GM21717 (cell line): ENCODE results near the gene RAB10.
A peak's percentile ranks its signal among the peaks of the same experiment; 100 is the strongest.
"Not testable (repeated sequence)": the region's sequence is repeated elsewhere in the genome, so short reads cannot be mapped to it uniquely, and the experiment has no call there.

Experiments
- ATAC-seq: cut with Tn5 transposase; IDR thresholded peaks from one replicate; pipeline ENCODE4 v1.9.1; 2021; ENCODE audit warnings: mild to moderate bottlenecking, moderate library complexity; ENCODE audit not compliant: unreplicated experiment

Gene RAB10

GRCh38 chr2:26016012-26016705 lies 17.7 kb upstream of the RAB10 start:
- ATAC-seq: no peak

DNA sequence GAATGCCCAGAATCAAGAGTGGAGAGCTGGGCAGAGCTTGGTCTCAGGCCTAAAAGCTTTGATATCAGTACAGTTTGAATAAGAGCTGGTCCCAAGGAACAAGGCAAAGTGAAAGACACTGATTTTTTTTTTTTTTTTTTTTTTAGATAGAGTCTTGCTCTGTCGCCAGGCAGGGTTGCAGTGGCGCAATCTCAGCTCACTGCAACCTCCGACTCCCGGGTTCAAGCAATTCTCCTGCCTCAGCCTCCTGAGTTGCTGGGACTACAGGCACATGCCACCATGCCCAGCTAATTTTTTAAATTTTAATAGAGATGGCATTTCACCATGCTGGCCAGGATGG lies 17.2 kb upstream of the RAB10 start:
- not testable (repeated sequence) for ATAC-seq

DNA sequence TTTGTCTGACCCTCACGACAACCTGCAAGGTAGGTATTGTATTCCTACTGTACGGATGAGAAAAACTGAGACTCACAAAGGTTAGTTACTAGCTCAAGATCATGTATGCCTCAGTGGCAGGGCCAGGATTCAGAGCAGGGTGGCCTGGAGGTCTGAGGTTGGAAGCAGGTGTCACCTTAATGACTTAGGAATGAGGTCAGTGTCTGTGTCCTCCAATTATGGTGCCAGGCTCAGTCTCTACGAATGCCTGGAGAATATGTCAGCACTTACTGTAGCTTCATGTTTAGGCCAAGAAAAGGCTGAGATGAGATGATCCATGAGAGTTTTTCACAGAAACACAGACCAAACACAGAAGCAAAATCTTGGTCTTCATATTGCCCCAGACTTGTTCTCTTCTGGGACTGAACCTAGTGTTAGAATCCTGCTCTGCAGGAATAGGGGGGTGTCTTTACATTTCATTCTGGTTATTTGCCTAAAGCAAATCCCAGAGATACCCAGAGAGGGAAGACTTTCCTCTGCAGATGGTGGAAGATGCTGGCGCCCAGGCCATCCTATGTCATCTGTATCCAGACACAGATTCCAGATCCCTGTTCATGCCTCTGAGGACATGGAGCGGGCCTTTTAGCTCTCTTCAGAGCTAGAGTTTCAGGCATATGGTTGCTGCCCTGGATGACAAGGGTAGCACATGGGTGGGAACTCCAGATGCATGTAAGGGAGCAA lies 16.3 kb upstream of the RAB10 start:
- ATAC-seq: peak; percentile 17

GRCh38 chr2:26018184-26019055 lies 15.5 kb upstream of the RAB10 start:
- peak; percentile 66 for ATAC-seq

GRCh38 chr2:26020231-26020640 lies 13.6 kb upstream of the RAB10 start:
- no peak for ATAC-seq

DNA sequence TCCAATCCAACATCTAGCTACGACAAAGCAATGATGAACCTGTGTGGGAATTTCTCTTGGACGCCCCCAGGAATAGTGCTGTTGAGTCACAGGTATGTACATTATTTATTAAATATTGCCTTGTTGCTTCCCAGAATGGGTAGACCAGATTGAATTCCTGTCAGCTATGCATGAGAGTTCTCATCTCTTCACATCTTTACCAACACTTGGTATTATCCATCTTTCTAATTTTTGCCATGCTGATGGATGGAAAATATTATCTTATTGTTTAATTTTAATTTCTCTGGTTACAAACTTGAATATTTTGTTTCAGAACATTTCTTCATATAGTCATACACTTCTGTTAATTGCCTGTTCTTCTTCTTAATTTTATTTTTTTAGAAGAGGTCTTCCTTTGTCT lies 9.6 kb upstream of the RAB10 start:
- no peak for ATAC-seq

GRCh38 chr2:26025509-26025908 lies 8.4 kb upstream of the RAB10 start:
- ATAC-seq: no peak

DNA sequence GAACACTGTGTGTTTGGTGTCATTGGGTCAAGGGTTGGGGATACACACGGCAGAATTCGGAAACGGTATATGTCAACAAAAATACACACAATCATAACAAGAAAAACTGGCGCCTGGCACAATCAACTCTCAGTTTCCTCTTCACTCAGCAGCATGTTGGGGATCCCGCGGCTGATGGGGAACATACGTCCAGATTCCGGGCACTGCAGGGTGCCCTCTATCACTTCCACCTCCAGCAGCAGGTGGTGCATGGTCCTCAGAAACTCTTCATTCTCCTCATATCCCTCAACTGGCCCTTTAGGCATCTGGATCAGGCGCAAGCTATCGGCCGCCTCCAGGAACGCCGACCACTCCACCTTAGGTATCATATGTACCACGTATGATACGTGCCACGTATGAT lies 5.8 kb upstream of the RAB10 start:
- not testable (repeated sequence) for ATAC-seq

DNA sequence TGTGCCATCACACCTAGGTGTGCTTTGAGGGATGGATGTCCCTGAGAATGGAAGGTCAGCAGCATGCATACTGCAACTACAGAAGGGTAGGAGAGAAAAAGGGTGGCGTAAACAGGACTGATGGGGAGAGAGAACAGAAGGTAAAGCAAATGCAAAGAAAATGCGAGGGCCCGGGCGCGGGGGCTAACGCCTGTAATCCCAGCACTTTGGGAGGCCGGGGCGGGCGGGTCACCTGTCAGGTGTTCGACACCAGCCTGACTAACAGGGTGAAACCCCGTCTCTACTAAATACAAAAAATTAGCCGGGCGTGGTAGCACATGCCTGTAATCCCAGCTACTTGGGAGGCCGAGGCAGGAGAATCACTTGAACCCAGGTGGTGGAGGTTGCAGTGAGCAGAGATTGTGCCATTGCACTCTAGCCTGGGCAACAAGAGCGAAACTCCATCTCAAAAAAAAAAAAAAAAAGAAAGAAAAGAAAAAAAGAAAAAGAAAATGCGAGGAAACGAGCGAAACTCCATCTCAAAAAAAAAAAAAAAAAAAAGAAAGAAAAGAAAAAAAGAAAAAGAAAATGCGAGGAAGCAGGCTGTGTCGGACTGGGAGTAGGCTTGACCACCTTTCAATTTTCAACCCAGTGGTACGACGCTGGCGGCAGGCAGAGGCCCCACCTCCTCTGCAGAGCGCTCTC lies 1.2 kb upstream of the RAB10 start:
- peak; percentile 14 for ATAC-seq

DNA sequence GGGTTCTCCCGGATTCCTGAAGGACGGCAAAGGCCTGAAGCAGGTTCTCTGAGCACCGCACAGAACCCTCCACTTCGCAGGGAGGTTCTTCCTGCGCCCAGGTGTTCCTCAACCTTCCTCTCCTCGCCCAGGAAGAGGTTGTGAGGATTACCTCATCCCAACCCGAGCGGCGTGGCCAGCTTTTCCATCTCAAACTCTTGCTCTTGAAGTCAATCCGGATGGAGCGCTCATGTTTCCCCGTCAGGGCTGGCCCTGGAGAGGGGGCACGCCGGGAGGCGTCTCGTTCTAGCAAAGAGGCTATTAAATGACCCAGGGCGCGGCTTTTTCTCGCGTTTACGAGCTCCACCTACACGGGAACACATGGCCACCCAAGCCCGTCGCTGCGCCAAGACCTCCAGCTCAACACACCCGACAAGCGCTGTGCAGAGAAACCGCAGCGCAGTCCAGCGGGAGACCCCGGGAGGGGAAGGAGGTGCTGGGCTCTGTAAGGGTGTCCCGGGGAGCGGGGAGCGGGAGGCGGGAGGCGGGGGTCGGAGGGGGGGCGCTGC lies 540 bp upstream of the RAB10 start:
- peak; percentile 32 for ATAC-seq

- ATAC-seq: no peak
These were observed 731 bp downstream of the RAB10 start for GRCh38 chr2:26034637-26034992.

DNA sequence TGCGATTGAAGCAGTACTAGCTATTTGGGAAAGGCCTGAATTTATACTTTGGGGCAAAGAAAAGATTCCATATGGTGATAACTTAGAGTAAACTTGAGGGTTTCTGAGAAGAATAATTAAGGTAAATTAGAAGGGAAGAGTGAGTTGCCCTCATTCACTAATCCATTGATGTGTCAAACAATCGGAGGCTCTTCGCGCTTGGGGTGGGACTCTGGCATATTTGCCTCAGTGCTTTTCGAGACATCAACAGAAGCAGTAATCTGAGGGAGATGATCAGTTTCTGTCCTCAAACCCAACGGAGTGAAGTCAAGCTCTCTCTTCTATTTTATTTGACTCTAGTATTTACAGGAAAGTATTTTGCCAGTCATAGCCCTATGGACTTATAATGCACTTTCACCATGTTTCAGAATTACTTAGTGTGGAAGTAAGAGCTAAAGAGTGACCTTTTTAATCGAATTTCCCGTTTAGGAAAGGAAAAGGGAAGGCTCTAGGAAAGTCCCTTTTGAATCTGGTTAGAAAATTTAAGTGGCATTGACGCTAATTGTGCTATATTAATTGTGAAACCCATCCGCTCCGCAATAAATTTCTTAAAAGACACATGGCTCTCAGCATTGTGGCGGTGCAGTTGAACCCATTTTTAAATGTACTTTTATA lies 1.3 kb downstream of the RAB10 start:
- ATAC-seq: no peak

DNA sequence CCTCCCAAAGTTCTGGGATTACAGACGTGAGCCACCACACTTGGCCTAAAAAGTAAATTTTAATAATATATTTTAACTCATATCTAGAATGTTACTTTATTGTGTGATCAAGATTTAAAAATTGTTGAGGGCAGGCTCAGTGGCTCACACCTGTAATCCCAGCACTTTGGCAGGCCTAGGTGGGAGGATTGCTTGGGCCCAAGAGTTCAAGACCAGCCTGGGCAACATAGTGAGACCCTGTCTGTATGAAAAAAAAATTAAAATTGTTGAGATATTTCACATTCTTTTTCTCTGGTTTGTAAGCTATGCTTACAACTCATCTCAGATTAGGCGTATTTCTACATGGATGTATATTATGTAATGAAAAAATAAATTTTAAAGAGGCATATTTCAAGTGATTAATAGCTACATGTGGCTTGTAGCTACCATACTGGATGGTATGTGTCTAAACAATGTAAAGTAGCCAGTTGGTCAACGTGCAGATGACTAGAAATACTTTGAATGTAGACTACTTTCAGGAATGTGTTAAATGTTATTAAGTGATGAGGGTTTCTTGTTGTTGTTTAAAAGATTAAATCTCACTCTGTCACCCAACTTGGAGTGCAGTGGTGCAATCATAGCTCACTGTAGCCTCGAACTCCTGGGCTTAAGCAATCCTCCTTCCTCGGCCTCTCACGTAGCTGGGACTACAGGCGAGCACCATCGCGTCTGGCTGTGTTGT lies 5.9 kb downstream of the RAB10 start:
- ATAC-seq: no peak

- no peak for ATAC-seq
These were observed 9.2 kb downstream of the RAB10 start for GRCh38 chr2:26043109-26043508.

- ATAC-seq: peak; percentile 50
These were observed 10.2 kb downstream of the RAB10 start for GRCh38 chr2:26043862-26044696.

DNA sequence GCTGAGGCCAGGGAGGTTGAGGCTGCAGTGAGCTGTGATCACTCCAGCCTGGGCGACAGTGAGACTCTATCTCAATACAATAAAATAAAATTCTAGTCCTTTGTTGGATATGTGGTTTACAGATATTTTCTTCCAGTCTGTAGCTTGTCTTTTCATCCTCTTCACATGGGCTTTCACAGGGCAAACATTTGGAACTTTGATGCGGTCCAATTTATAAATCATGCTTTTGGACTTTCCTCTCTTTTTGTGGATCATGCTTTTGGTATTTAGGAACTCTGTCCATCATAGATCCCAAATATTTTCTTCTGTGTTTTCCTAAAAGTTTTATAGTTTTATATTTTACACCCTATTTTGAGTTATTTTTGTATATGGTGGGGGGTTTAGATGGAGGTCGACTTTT lies 14.9 kb downstream of the RAB10 start:
- ATAC-seq: no peak

DNA sequence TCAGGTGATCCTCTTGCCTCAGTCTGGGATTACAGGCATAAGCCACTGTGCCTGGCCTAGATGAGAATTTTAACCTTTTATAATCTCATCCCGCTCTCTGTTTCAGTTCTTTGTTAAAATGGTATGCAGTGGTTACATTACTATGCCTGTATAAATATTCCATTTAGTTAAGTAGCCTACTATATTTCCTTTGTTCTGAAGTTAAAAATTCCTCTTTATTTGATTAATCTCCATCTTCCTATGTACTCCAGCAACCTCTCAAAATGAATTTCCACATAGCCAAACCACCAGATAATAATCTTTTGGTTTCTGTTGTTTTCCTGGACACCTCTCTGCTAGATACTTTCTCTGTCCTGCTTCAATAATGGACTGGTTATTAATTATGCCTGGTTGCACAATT lies 15.8 kb downstream of the RAB10 start:
- ATAC-seq: no peak

DNA sequence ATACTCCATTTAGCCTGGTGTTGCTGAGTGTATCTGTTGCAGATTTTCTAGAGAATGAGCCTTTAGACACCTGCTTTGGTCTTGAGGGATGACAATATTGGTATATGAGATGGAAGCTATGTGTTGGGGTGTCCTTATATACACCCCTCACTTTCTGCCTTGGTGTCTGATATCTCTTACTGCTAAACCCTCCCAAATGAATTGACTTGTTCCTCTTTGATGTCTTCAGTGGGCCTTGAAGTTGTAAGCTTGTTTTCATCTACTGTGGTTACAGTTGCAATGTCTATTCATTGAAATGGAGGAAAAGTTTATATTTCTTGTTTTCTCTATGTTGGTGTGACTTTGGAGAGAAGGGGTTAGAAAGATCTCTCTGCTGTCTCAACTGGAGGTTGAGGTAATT lies 18.9 kb downstream of the RAB10 start:
- no peak for ATAC-seq
